ENCODE data around the gene ASCL2. TPM values are rescaled to one million over a fixed set of nuclear protein-coding genes. Genes with fewer than 3 reads are reported as not detected.

Gene ASCL2
- total and polyA plus RNA-seq, 2 donors (not counting 3 experiments of a cell fraction or from before 2014, with no cell fraction given) = not detected

GRCh38 chr11:2222451-2222850, 47.9 kb downstream of the ASCL2 start:
- no TSS peak for BruUV-seq (replicated peaks)
- H4K20me1 ChIP-seq (replicated peaks; ENCODE audit: control insufficient read depth, extremely low read depth, insufficient read depth, low read length) = no peaks in the 10 kb centered on the region
- H3K27me3 ChIP-seq (ENCODE audit: control insufficient read depth in 2 of 2, insufficient read depth in 2 of 2, low read length in 2 of 2) = peaks cover 6 to 10% of the 10 kb centered on the region in 2 experiments
- POLR2A ChIA-PET = no interaction called here
- intact Hi-C loops (cut with micrococcal nuclease) (no loop called here), dilution Hi-C loops (cut with MboI; ENCODE audit: extremely low pct_ligation_motif_present, low sequenced_read_pairs) (no loop called here)
- H3K9ac ChIP-seq (replicated peaks; ENCODE audit: extremely low read depth, insufficient read depth, low read length) = no peak overlapping the region
- H3K4me3 ChIP-seq (replicated peaks in 1 of 3; ENCODE audit: insufficient read depth in 1 of 3, low read depth in 1 of 3, low read length in 3 of 3) = no peak overlapping the region
- no peaks in the 10 kb centered on the region for H3K79me2 ChIP-seq (ENCODE audit: control insufficient read depth, insufficient read depth, low read length)
- H3K9me1 ChIP-seq (replicated peaks; ENCODE audit: control insufficient read depth, extremely low read depth, insufficient read depth, low read length) = no peaks in the 10 kb centered on the region
- FAIRE-seq (no peak), DNase-seq (ENCODE audit: low read depth, low spot score) (no peak)
- H2AFZ ChIP-seq (ENCODE audit: low read depth, low read length) = no peak overlapping the region
- no peaks in the 10 kb centered on the region for H3K36me3 ChIP-seq (ENCODE audit: control insufficient read depth in 2 of 2, extremely low read depth in 1 of 2, insufficient read depth in 2 of 2, low read length in 2 of 2)
- H3K27ac ChIP-seq (ENCODE audit: insufficient read depth, low read depth, low read length) = no peak overlapping the region
- CTCF ChIA-PET = interaction anchor here (1.4 kb wide), 1 partner anchor 28 kb away, joined by 3 read pairs; no protein-coding TSS in a partner anchor
- TF ChIP-seq GATA2 (IDR thresholded peaks at IDR 0.05; ENCODE audit: insufficient read depth, insufficient read length, low read depth, low read length) (no peak), POLR2AphosphoS5 (IDR thresholded peaks at IDR 0.05; ENCODE audit: insufficient read depth, low read depth, low read length) (no peak), EZH2 (IDR thresholded peaks at IDR 0.05; ENCODE audit: borderline replicate concordance, low read depth, low read length, severe bottlenecking) (no peak), JUN (IDR thresholded peaks at IDR 0.05; ENCODE audit: borderline replicate concordance, insufficient read depth, insufficient read length, low read depth) (no peak), POLR2A (IDR thresholded peaks at IDR 0.05; ENCODE audit: low read depth, low read length) (no peak), CTCF (IDR thresholded peaks at IDR 0.05; ENCODE audit: extremely low read depth in 1 of 2, insufficient read depth in 1 of 2, low read depth in 1 of 2, low read length in 2 of 2) (no peak), FOS (IDR thresholded peaks at IDR 0.05; ENCODE audit: borderline replicate concordance, insufficient read depth, low read length) (no peak), MYC (IDR thresholded peaks at IDR 0.05; ENCODE audit: low read depth, low read length) (no peak), MAX (IDR thresholded peaks at IDR 0.05; ENCODE audit: insufficient read depth, insufficient read length) (no peak)
- H3K4me1 ChIP-seq (ENCODE audit: control insufficient read depth, extremely low read depth, insufficient read depth, low read length) = no peaks in the 10 kb centered on the region
- H3K9me3 ChIP-seq (replicated peaks; ENCODE audit: control insufficient read depth, insufficient read depth, low read length) = no peaks in the 10 kb centered on the region
- H3K4me2 ChIP-seq (ENCODE audit: insufficient read depth, low read length) = no peak overlapping the region

Data from endothelial cell of umbilical vein (primary cell).